Daoy (cell line): ENCODE results near the gene ZNF524. TPM values are rescaled to one million over a fixed set of nuclear protein-coding genes. Genes with fewer than 3 reads are reported as not detected.
"Not testable (repeated sequence)": the region's sequence is repeated elsewhere in the genome, so short reads cannot be mapped to it uniquely, and the experiment has no call there.

Experiments used
- DNase-seq: peaks from one replicate; pipeline ENCODE4 v3.0.0-alpha.2; 2015; ENCODE audit warnings: low read depth
- total RNA-seq: library from RNA; depleted of rRNA; stranded (reverse); fragments of >200 nt; shearing (Covaris generic); gene quantifications from 2 replicates; pipeline ENCODE4 v1.2.3, GENCODE V29; 2014; rRNA removed

The ZNF524 gene, protein sequence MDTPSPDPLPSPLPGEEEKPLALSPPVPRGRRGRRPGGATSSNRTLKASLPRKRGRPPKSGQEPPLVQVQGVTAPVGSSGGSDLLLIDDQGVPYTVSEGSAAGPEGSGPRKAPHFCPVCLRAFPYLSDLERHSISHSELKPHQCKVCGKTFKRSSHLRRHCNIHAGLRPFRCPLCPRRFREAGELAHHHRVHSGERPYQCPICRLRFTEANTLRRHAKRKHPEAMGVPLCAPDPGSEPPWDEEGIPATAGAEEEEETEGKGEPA
- 6.1 and 8.7 TPM in 2 replicates for total RNA-seq

GRCh38 chr19:55599842-55600661 lies at the start of gene ZNF524:
TSS of gene ZNF524 (plus strand) at chr19:55600288. CDS start at chr19:55602113, 1,825 bp downstream.
- peak; percentile 94 for DNase-seq

DNA sequence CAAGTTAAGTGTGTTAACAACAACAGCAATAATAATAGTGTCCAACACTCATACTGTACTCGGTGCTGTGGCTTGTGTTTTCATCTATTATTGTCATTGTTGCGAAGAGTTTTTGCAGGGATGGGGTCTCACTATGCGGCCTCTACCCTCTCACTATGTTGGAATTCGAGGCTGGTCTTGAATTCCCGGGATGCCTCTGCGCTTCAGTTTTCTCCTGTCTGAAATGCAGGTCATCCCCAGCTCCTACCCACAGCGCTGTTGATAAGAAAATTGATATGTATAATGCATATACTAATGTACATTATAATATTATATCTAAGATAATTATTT lies 49.8 kb upstream of the ZNF524 start:
- DNase-seq = no peak

DNA sequence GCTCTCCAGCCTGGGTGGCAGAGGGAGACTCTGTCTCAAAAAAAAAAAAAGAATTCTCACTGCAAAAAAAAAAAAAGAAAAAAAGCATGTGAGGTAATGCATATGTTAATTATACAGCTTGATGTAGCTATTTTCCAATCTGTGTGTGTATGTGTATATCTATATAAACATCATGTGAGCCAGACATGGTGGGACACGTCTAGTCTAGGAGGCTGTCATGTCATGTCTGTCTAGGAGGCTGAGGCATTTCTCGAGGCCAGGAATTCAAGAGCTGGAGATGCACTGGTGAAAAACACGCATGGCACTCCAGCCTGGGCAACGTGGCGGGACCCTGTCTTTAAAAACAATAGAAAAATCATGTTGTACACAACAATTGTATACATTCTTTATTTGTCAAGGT lies 47.9 kb upstream of the ZNF524 start:
- DNase-seq = no peak

- peak; percentile 51 for DNase-seq
Observed at GRCh38 chr19:55552620-55553019, 47.5 kb upstream of the ZNF524 start.

- DNase-seq = no peak
Observed at GRCh38 chr19:55553217-55554182, 46.6 kb upstream of the ZNF524 start.

DNA sequence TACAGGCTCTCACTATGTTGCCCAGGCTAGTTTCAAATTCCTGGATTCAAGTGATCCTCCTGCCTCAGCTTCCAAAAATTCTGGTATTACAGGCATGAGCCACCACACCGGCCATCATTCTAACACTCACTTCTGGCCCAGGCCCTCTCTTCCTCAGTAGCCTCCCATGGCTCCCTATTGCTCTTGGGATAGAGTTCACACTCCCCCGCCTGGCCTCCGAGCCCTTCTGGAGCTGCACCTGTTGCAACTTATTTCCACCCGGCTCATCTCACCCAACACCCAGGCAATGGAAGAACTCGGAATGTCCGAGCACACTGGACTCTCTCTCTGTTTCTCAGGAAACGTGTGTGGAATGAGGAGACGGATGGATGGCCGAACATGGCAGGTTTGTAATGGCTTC lies 45.8 kb upstream of the ZNF524 start:
- no peak for DNase-seq

- no peak for DNase-seq
Observed at GRCh38 chr19:55554741-55555152, 45.3 kb upstream of the ZNF524 start.

- DNase-seq = no peak
Observed at GRCh38 chr19:55559684-55560083, 40.4 kb upstream of the ZNF524 start.

GRCh38 chr19:55563261-55563690 lies 36.8 kb upstream of the ZNF524 start:
- DNase-seq = no peak

DNA sequence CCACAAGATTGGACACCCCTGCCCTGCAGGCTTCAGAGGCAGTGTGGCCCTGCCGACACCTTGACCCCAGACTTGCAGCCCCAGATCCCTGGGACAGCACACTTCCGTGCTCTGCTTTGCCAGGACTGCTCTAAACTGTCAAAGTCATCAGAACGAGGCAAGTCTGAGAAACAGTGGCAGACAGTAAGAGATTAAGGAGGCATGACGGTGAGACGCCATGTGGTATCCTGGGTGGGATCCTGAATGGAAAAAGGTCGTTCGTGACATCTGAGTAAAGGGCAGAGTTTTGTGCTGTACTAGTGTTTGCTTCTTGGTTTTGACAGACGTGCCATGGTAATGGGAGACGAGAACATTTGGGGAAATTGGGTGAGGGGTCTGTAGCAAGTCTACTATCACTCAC lies 33.3 kb upstream of the ZNF524 start:
- DNase-seq = no peak

- DNase-seq = no peak
Observed at GRCh38 chr19:55567708-55568328, 32.3 kb upstream of the ZNF524 start.

GRCh38 chr19:55569477-55569876 lies 30.6 kb upstream of the ZNF524 start:
- DNase-seq = not testable (repeated sequence)

DNA sequence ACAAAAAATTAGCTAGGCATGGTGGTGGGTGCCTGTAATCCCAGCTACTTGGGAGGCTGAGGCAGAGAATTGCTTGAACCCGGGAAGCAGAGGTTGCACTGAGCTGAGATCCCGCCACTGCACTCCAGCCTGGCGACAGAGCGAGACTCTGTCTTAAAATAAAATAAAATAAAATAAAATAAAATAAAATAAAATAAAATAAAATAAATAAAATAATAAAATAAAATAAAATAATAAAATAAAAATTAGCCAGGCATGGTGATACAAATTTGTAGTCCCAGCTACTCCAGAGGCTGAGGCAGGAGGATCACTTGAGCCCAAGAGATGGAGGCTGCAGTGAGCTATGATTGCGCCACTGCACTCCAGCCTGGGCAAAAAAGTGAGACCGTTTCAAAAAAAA lies 26.2 kb upstream of the ZNF524 start:
- DNase-seq = not testable (repeated sequence)

DNA sequence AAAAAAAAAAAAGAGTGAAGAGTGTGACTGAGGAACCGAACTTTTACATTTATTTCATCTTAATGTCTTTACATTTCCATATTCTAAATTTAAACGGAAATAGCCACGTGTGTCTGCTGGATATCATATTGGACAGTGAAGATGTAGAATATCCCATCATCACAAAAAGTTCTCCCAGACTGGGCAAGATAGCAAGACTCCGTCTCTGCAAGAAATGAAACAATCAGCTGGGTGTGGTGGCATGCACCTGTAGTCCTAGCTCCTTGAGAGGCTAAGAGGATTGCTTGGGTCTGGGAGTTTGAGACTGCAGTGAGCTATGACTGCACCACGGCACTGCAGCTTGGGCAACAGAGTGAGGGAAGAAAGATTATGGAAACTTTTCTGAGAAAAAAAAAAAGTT lies 23.3 kb upstream of the ZNF524 start:
- DNase-seq = no peak

- DNase-seq = no peak
Observed at GRCh38 chr19:55578031-55578760, 21.9 kb upstream of the ZNF524 start.

DNA sequence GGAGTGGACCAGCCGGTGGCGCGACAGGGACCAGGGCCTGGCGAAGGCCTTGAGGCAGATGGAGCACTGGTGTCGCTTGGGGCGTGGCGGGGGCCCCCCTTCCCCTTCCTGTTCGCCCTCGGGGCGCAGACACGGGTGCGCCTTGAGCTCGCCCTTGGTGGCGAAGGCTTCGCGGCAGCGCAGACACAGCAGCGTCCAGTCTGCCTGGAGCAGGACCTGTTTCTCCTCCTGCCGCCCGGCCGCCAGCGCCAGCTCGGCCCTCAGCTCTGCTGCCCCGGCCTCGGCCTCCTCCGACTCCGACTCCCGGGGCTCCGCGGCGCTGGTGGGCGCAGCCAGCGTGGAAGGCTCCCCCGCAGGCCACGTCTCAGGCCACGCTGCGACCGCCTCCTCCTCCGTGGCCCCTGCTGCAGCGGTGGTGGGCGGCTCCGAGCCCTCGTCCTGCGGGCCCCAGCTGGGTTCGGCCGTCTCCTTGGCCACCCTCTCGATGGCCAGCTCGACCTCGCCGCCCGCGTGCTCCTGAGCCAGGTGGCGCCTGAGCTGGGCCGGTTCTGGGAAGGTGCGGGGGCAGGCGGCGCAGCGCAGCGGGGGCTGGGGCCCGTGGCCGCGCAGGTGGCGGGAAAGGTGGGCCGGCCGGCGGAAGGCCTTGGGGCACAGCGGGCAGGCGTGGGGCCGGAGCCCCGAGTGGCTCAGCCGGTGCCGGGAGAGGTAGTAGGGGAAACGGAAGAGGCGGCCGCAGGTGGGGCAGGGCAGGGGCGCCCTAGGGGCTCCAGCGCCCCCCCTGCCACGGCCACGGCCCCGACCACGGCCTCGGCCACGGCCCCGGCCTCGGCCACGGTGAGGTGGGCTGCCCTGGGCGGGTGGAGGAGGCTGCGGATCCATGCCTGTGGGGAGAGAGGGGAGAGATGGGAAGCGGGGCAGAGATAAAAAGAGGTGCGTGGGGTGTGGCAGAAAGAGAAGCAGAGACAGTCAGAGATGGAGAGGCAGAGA lies 21.0 kb upstream of the ZNF524 start:
- no peak for DNase-seq

- DNase-seq = peak; percentile 30
Observed at GRCh38 chr19:55579766-55580621, 20.1 kb upstream of the ZNF524 start.

DNA sequence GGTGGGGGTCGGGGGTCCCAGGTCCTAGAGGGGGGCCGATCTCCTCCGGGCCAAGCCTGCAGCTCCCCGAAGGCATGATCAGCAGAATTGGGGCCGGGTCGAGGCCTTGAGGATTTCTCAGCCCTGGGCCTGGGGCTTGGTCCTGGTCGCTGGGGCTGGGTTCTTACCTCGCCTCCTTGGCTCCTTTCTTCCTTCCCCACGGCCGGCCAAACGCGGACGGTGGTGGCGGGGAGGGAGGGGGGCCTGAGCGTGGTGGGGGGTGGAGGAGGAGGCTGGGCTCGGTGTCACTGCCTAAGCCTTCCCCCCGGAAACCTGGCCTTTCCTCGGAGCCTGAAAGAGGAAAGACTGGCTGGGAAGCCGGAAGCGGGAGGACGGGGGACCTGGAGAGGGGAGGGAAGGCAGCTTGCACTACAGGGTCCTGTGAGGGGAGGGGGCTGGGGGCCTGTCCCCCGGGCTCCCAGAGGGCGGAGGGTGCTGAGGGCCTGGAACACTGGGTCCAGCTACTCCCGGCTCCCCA lies 19.4 kb upstream of the ZNF524 start, which contains the start of gene ZNF579:
Gene ZNF579 (minus strand): TSS at position 221 of the 517 bp plus-strand sequence. CDS start 1,209 bp downstream, outside the sequence.
- peak; percentile 93 for DNase-seq
